RWPE1 (cell line): ENCODE measurements around the gene ADGRV1.

ENCODE experiments used
- CTCF ChIA-PET: fragments of 350-600 bp; sonication (Branson Sonifier 250); formaldehyde crosslinking; extraction: SDS; loops from one replicate; lab custom pipeline; 2021; lab: Yijun Ruan, JAX
- POLR2A ChIA-PET: fragments of 400-600 bp; formaldehyde crosslinking; extraction: SDS; loops from one replicate; lab custom pipeline; 2020; ENCODE audit warnings: antibody characterized with exemption; ENCODE audit not compliant: low non-redundant PET; lab: Yijun Ruan, JAX
- DNase-seq: peaks from one replicate; pipeline ENCODE4 v3.0.0; 2012; ENCODE audit warnings: low spot score
- H3K27ac ChIP-seq: fragments of 450-650 bp; 2 replicates; pipeline ENCODE4 v1.5.1; 2017
- CTCF ChIP-seq: fragments of 450-650 bp; conservative IDR thresholded peaks from 2 replicates; pipeline ENCODE4 v1.5.1; 2017; ENCODE audit warnings: low read depth, mild to moderate bottlenecking

ADGRV1 gene

GRCh38 chr5:90871391-90871991 is 312.9 kb downstream of the ADGRV1 start:
- POLR2A ChIA-PET, result no interaction called here
- no peak for TF ChIP-seq CTCF
- CTCF ChIA-PET, result interaction anchor here (0.5 to 0.9 kb wide), 3 partner anchors 44 to 623 kb away, joined by 3 to 5 read pairs (median 3); no protein-coding TSS in a partner anchor
- H3K27ac ChIP-seq, result no peak overlapping the region
- no peak for DNase-seq

GRCh38 chr5:90873033-90873517 is 314.5 kb downstream of the ADGRV1 start:
- no peak overlapping the region for H3K27ac ChIP-seq
- no peak for TF ChIP-seq CTCF
- CTCF ChIA-PET, result no interaction called here
- DNase-seq, result no peak
- POLR2A ChIA-PET, result no interaction called here

- no peak for TF ChIP-seq CTCF
Measured at GRCh38 chr5:90874066-90874465, 315.5 kb downstream of the ADGRV1 start.

GRCh38 chr5:90875456-90875855 is 316.9 kb downstream of the ADGRV1 start:
- TF ChIP-seq CTCF, result no peak
- no peak overlapping the region for H3K27ac ChIP-seq
- CTCF ChIA-PET, result no interaction called here
- POLR2A ChIA-PET, result no interaction called here
- no peak for DNase-seq

More at GRCh38 chr5:90874066-90874465, 315.5 kb downstream of the ADGRV1 start:
- no peak overlapping the region for H3K27ac ChIP-seq
- ChIA-PET POLR2A (no interaction called here), CTCF (interaction anchor here (0.6 kb wide), 1 partner anchor 15 kb away, joined by 4 read pairs; no protein-coding TSS in a partner anchor)
- no peak for DNase-seq

- no peak overlapping the region for H3K27ac ChIP-seq
- ChIA-PET CTCF (interaction anchor here (0.6 kb wide), 2 partner anchors 269 to 444 kb away, joined by 3 read pairs; no protein-coding TSS in a partner anchor), POLR2A (no interaction called here)
- TF ChIP-seq CTCF, result no peak
- no peak for DNase-seq
Measured at GRCh38 chr5:90876366-90876765, 317.8 kb downstream of the ADGRV1 start.

GRCh38 chr5:90877049-90877448 is 318.5 kb downstream of the ADGRV1 start:
- CTCF ChIA-PET, result interaction anchor here (0.6 kb wide), 2 partner anchors 268 to 444 kb away, joined by 3 read pairs; no protein-coding TSS in a partner anchor
- POLR2A ChIA-PET, result no interaction called here
- H3K27ac ChIP-seq, result no peak overlapping the region
- no peak for TF ChIP-seq CTCF
- DNase-seq, result no peak
